ENCODE results near the gene ZBTB17. TPM values are rescaled to one million over a fixed set of nuclear protein-coding genes. Genes with fewer than 3 reads are reported as not detected.
A peak's percentile ranks its signal among the peaks of the same experiment; 100 is the strongest.

Gene ZBTB17
- total RNA-seq, 1 donor from 2014 or later = 42.2 TPM

DNA sequence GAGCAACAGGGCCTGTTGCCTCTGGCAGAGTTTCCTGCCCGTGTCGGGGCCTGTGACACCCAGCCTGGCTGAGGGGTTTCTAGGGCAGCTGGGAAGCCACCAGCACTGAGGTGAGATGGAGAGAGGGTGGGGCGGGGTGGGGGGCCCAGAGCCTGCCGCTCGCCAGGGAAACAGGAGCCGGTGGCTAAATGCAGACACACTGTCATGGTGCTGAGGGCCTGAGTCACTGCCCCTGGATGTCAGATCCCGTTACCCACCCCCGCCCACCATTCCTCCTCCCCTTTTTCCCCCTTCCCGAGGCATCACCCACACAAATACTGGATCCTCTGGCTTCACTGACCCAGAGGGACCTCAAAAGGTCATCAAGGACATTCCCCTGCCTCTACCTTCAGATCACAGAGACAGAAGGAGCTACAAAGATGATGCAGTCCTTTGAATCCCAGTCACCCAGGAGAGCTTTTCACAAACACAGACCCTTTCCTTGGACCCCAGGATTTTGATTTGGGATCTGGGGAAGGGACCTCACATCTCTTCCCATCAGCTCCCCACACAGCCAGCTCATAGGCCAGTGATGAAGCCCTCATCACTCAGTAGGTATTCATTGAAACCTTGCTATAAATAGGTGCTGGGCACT lies 43.9 kb upstream of the ZBTB17 start:
- DNase-seq (ENCODE audit: extremely low spot score, unreplicated experiment) = no peak
- H3K4me1 Mint-ChIP-seq (ENCODE audit: unreplicated experiment) = peaks cover 26% of the 10 kb centered on the region
- TF ChIP-seq, protein P1, sequence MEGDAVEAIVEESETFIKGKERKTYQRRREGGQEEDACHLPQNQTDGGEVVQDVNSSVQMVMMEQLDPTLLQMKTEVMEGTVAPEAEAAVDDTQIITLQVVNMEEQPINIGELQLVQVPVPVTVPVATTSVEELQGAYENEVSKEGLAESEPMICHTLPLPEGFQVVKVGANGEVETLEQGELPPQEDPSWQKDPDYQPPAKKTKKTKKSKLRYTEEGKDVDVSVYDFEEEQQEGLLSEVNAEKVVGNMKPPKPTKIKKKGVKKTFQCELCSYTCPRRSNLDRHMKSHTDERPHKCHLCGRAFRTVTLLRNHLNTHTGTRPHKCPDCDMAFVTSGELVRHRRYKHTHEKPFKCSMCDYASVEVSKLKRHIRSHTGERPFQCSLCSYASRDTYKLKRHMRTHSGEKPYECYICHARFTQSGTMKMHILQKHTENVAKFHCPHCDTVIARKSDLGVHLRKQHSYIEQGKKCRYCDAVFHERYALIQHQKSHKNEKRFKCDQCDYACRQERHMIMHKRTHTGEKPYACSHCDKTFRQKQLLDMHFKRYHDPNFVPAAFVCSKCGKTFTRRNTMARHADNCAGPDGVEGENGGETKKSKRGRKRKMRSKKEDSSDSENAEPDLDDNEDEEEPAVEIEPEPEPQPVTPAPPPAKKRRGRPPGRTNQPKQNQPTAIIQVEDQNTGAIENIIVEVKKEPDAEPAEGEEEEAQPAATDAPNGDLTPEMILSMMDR (conservative IDR thresholded peaks at IDR 0.05) = no peak
- no peaks in the 10 kb centered on the region for H3K36me3 Mint-ChIP-seq
- H3K4me3 Mint-ChIP-seq = no peak overlapping the region
- peak overlapping the region; percentile 31 for H3K27ac Mint-ChIP-seq
- peaks cover 8% of the 10 kb centered on the region for H3K27me3 Mint-ChIP-seq
- H3K9me3 Mint-ChIP-seq = no peaks in the 10 kb centered on the region

DNA sequence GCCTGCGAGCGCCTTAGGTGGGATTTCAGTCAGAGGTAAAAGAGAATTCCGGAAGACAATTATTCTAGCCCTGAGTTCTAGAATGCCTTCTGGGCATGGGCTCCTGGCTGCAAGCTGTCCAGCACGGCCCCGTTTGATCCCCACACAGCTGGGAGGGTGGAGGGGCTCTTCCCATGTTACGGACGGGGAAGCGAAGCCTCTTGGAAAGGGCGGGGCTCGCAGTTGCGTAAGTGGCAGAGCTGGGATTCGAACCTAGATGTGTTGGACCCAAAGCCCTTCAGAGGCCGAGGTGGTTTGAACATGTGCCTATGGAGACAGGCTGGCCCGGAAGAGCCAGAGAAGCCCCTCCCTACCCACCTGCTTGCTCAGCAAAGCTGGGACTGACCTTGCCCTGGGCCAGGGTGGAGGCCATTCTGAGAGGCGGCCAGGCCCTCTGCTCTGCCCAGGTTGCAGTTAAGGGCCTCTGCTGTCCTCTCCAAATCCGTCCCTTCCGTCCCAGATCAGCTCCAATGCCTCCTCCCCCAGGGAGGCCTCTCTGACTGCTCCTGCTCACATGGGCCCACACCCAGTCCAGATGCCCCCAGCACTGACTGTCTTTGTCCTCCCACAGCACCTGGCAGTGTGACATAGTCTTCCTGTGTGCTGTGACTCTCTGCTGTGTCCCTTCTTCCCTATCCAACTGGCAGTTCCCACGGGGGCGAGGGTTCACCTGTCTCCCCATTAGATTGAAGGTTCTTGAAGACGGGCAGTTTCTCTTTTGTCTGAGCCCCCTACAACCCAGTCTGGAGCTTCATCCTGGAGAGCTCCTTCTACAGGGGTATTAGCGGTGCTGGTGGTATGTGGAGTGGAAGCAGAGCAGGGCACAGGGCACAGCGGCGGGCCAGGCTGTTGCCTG lies 43.1 kb upstream of the ZBTB17 start:
- H3K4me3 Mint-ChIP-seq = no peak overlapping the region

DNA sequence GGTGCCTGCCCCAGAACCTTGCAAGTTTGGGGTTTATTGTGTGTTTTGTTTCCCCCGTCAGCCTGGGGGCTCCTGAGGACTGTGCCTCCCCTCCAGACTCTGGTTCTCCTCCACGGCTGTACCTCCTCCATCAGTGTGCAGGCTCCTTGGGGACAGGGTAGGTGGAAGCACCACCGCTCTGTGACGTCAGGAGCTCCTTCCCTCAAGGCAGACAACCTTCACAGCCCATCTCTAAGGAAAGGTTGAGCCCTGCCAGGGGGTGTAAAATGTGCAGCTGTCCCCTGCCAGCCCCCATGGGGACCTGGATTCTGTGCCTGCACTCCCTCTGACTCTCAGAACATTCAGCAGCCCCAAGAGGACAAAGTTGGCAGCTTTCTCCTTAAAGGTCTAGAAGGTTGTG lies 42.4 kb upstream of the ZBTB17 start:
- TF ChIP-seq, protein P1 (conservative IDR thresholded peaks at IDR 0.05) = no peak
- peaks cover 32% of the 10 kb centered on the region for H3K4me1 Mint-ChIP-seq (ENCODE audit: unreplicated experiment)
- no peak for DNase-seq (ENCODE audit: extremely low spot score, unreplicated experiment)
- H3K36me3 Mint-ChIP-seq = no peaks in the 10 kb centered on the region
- peaks cover 5% of the 10 kb centered on the region for H3K27me3 Mint-ChIP-seq
- no peaks in the 10 kb centered on the region for H3K9me3 Mint-ChIP-seq
- peak overlapping the region; percentile 69 for H3K27ac Mint-ChIP-seq
- no peak overlapping the region for H3K4me3 Mint-ChIP-seq

More for the DNA sequence above, 43.1 kb upstream of the ZBTB17 start:
- Mint-ChIP-seq H3K4me1 (ENCODE audit: unreplicated experiment) (peaks cover 32% of the 10 kb centered on the region), H3K9me3 (no peaks in the 10 kb centered on the region), H3K36me3 (no peaks in the 10 kb centered on the region), H3K27ac (peak overlapping the region; percentile 29), H3K27me3 (peaks cover 5% of the 10 kb centered on the region)
- TF ChIP-seq, protein P1 (conservative IDR thresholded peaks at IDR 0.05) = no peak
- DNase-seq (ENCODE audit: extremely low spot score, unreplicated experiment) = no peak

DNA sequence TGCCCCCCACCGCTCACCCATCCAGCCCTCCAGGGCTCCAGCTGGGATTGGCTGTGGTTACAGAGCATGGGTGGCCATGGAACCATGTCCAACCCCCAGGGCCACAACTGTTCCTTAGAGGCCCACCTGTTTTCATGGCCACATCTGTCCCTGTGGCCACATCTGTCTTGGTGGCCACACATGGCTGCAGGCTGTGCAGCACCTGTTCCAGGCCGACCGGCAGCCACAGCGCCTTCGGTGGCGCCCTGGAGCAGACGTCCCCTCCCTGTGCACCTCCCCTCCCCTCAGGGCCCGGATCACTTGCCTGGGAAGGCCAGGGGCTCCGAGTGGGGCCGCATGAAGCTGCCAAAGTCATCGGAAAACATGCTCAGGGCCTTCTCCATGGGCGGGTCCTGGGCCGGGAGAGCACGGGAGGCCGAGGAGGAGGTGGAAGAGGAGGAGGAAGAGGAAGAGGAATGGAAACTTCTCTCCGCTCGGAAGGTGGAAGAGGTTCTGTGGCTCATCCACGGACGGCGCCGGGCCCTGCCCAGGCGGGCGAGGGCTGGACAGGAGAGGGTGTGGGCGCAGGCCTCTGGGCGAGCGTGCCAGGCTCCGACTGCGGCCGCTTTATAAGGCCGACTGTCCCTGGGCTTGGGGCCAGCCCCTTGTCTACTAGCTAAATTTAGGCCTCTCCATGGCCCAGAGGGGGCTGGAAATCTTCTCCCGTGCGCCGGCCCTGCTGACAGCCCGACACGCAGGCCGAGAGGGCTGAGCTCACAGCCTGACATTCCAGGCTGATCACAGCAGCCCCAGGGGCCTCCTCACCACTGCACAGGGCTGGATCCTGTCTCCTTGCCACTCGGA lies 41.8 kb upstream of the ZBTB17 start, which contains the start of gene HSPB7:
HSPB7 (minus strand) TSS at position 583 of the 843 bp plus-strand sequence; CDS start at position 503, 80 bp downstream.
- peak within 1 kb of the TSS; percentile 69 for H3K27ac Mint-ChIP-seq
- no peak within 1 kb of the TSS for H3K4me3 Mint-ChIP-seq
- H3K36me3 Mint-ChIP-seq = no peaks in the 10 kb centered on the region
- H3K9me3 Mint-ChIP-seq = no peaks in the 10 kb centered on the region
- TF ChIP-seq, protein P1 (conservative IDR thresholded peaks at IDR 0.05) = no peak
- peaks cover 5% of the 10 kb centered on the region for H3K27me3 Mint-ChIP-seq
- H3K4me1 Mint-ChIP-seq (ENCODE audit: unreplicated experiment) = peaks cover 32% of the 10 kb centered on the region
- DNase-seq (ENCODE audit: extremely low spot score, unreplicated experiment) = no peak

DNA sequence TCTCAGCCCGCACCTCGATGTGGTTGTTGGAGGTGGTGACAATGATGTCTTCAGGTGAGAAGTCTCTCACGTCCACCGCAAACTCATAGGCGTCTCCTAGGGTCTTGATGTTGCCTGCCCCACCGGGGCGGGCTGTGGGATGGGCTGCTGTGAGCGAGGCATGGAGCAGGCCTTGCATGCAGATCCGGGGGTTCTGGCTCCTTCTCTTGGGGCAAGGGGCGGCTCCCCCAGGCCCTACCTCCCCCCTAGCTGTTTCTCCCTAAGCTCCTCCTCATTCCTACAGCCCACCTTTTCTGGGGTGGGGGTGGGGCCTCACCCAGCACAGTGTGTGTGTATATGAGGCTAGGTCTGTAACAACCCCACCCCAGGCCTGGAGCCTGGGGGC lies 41.2 kb upstream of the ZBTB17 start:
- H3K36me3 Mint-ChIP-seq = no peaks in the 10 kb centered on the region
- no peaks in the 10 kb centered on the region for H3K9me3 Mint-ChIP-seq
- H3K27ac Mint-ChIP-seq = no peak overlapping the region
- peaks cover 5% of the 10 kb centered on the region for H3K27me3 Mint-ChIP-seq
- TF ChIP-seq, protein P1 (conservative IDR thresholded peaks at IDR 0.05) = no peak
- DNase-seq (ENCODE audit: extremely low spot score, unreplicated experiment) = no peak
- H3K4me1 Mint-ChIP-seq (ENCODE audit: unreplicated experiment) = peaks cover 32% of the 10 kb centered on the region
- no peak overlapping the region for H3K4me3 Mint-ChIP-seq

Measured in type B pancreatic cell (in vitro differentiated cells).